ENCODE data around the gene EDIL3. TPM values are rescaled to one million over a fixed set of nuclear protein-coding genes. Genes with fewer than 3 reads are reported as not detected.

EDIL3 gene
- total and polyA plus RNA-seq, 2 of the 8 experiments (the other 6 are each of a cell fraction or from before 2014, with no cell fraction given), result 14.7 to 47.2 TPM

DNA sequence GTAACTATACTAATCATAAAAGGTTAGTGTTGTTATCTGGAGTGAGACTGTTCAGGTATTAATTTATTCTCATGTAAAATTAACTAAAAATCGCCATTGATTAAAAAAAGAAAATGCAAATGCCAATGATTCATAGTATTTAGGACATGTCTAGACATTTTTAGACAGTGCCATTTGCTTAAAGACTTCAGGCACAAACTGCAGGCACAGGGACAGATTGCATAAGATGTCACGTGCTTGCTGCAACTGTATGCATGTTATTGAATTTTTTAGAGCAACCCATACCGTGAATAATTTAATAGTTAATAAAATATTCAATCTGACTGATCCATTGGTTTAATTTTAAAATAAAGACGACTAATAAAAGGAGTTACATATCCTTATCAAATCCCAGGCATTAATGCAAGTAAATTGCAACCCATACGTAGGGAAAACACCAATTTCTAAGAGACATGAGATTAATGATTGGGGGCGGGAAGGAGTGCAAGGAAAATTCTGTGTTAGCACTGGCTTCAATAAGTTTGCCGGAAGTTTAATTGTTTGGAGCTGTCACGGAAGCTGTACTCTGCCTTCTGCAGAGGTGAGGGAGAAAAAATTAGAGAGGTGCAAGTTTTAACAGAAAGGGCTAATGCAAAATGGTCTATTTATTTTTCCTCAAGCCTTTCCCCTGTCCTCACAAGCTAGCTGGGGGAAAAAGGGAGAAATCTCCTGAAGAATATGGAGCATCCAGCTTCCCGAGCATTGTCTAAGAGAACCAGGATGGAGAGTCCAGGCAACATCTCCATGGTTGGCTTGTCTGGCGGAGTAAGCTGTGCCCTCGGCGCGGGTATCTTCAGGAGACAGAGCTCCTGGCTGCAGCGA lies 2.9 kb downstream of the EDIL3 start:
- Histone ChIP-seq H4K20me1 (replicated peaks in 1 of 2; ENCODE audit: control insufficient read depth in 1 of 2, insufficient read depth in 2 of 2, low read length in 2 of 2) (no peaks in the 10 kb centered on the region), H2AFZ (ENCODE audit: low read length) (no peak overlapping the region), H2BK120ac (replicated peaks; ENCODE audit: low read depth, low read length) (no peak overlapping the region), H4K5ac (ENCODE audit: insufficient read length, low read depth, low read length) (no peak overlapping the region), H2BK15ac (ENCODE audit: low read length) (no peak overlapping the region), H2BK20ac (ENCODE audit: low read length) (no peak overlapping the region), H3K4me3 (ENCODE audit: extremely low read depth in 1 of 4, insufficient read depth in 2 of 4, low read depth in 3 of 4, low read length in 4 of 4) (peak overlapping the region; percentile 78 to 93 (median 85)), H3K9ac (replicated peaks in 1 of 4; ENCODE audit: extremely low read depth in 1 of 4, low read depth in 3 of 4, low read length in 3 of 4) (peak overlapping the region in 3 of 4 experiments; percentile 1 to 58 (median 44); a peak in 3 of 7 replicates), H3K4ac (replicated peaks; ENCODE audit: insufficient read length, low read depth, low read length) (no peak overlapping the region), H4K91ac (replicated peaks; ENCODE audit: insufficient read length, low read length) (no peak overlapping the region), H3K56ac (replicated peaks; ENCODE audit: insufficient read length, low read depth, low read length) (no peak overlapping the region), H3K27me3 (replicated peaks in 1 of 4; ENCODE audit: control insufficient read depth in 3 of 4, extremely low read depth in 1 of 4, insufficient read depth in 3 of 4, low read length in 3 of 4) (peaks cover 0 to 3% (median 0%) of the 10 kb centered on the region in 4 experiments; a peak in 2 of 7 replicates), H3K79me2 (ENCODE audit: control insufficient read depth in 1 of 2, insufficient read depth in 2 of 2, low read length in 2 of 2) (peaks cover 4 to 66% of the 10 kb centered on the region in 2 experiments), H3K14ac (ENCODE audit: insufficient read length) (no peak overlapping the region), H3K79me1 (ENCODE audit: low read depth, low read length) (0 out of 2 replicates have a peak, but pooled peaks cover 3% of the 10 kb centered on the region), H3K9me3 (ENCODE audit: insufficient read depth in 2 of 2, low read depth in 1 of 2, low read length in 1 of 2) (no peaks in the 10 kb centered on the region), H3K27ac (ENCODE audit: low read depth, low read length) (no peak overlapping the region), H3K23ac (ENCODE audit: insufficient read length) (no peak overlapping the region), H3K18ac (ENCODE audit: extremely low read depth, low read length) (no peak overlapping the region), H3K4me1 (replicated peaks in 1 of 4; ENCODE audit: control insufficient read depth in 3 of 4, insufficient read depth in 4 of 4, low read length in 3 of 4) (peaks cover 0 to 8% (median 2%) of the 10 kb centered on the region in 4 experiments; a peak in 3 of 7 replicates), H4K8ac (ENCODE audit: extremely low read depth, insufficient read depth, low read length) (no peak overlapping the region), H3K36me3 (ENCODE audit: control insufficient read depth in 2 of 4, insufficient read depth in 4 of 4, low read length in 3 of 4) (no peaks in the 10 kb centered on the region), H2BK5ac (ENCODE audit: low read depth, low read length) (peak overlapping the region; percentile 96; the same call in 1 of the 2 replicates), H3K23me2 (ENCODE audit: low read depth, low read length) (peaks cover 11% of the 10 kb centered on the region), H2AK5ac (ENCODE audit: low read depth, low read length) (no peak overlapping the region), H2BK12ac (ENCODE audit: low read depth, low read length) (no peak overlapping the region), H3K4me2 (ENCODE audit: insufficient read depth in 1 of 2, low read depth in 2 of 2, low read length in 2 of 2) (peak overlapping the region; percentile 94 to 98)
- ChIA-PET CTCF (ENCODE audit: partially characterized antibody) (interaction anchor here (0.6 kb wide), 1 partner anchor 230 kb away, joined by 3 read pairs; no protein-coding TSS in a partner anchor), POLR2A (ENCODE audit: partially characterized antibody) (interaction anchor here (0.8 to 3.0 kb wide), 5 partner anchors 10 to 150 kb away, joined by 3 to 10 read pairs (median 4); no protein-coding TSS in a partner anchor)
- DNase-seq (ENCODE audit: low read depth in 1 of 2, low spot score in 2 of 2), result no peak
- WGBS, 2 experiments (ENCODE audit: extremely low coverage in 1 of 2, insufficient coverage in 1 of 2, insufficient read length in 1 of 2, insufficient replicate concordance in 2 of 2, low coverage in 1 of 2, low lambda C conversion rate in 2 of 2, missing lambda C conversion rate in 1 of 2), result 12% methylated on average over 14 of the region's 14 CpGs; no CpG with 5 or more reads in 1 of the 2 experiments
- TF ChIP-seq EGR1 (IDR thresholded peaks at IDR 0.05; ENCODE audit: borderline replicate concordance, low read depth, low read length) (no peak), POU5F1 (IDR thresholded peaks at IDR 0.05; ENCODE audit: low read depth, low read length) (peak; percentile 2; the same call in 1 of the 2 replicates)
- no peak for FAIRE-seq

Measured in H1 (cell line).